IMR-90 (cell line): ENCODE measurements around the gene RGL4. TPM values are rescaled to one million over a fixed set of nuclear protein-coding genes. Genes with fewer than 3 reads are reported as not detected.
A peak's percentile ranks its signal among the peaks of the same experiment; 100 is the strongest.

Experiments used
- ATAC-seq: fragments of 200-7000 bp; cut with Tn5 transposase; 2 replicates; pipeline ENCODE4 v1.9.1; 2020; ENCODE audit warnings: low read depth, mild to moderate bottlenecking, moderate library complexity
- BruUV-seq: library from RNA; stranded (reverse); fragments of 400-500 nt; replicated peaks from 2 replicates; lab custom pipeline; 2021; lab: Mats Ljungman, UMichigan
- CTCF ChIA-PET: fragments of 300-600 bp; formaldehyde crosslinking; extraction: SDS; loops from one replicate; lab custom pipeline; 2021; ENCODE audit warnings: antibody characterized with exemption; lab: Yijun Ruan, JAX
- POLR2A ChIA-PET: fragments of 300-600 bp; sonication (Branson Sonifier 250); formaldehyde crosslinking; loops from one replicate; lab custom pipeline; 2022; ENCODE audit warnings: antibody characterized with exemption; ENCODE audit not compliant: unreplicated experiment; lab: Charles Lee
- DNase-seq: peaks from one replicate; pipeline ENCODE4 v3.0.0; 2013
- H2AFZ ChIP-seq: replicated peaks from 2 replicates; pipeline ENCODE3; 2013; ENCODE audit warnings: low read length, mild to moderate bottlenecking; ENCODE audit not compliant: poor library complexity
- H2AK5ac ChIP-seq: 2 replicates; pipeline ENCODE4 v1.6.1; 2013; ENCODE audit warnings: low read depth, low read length, inconsistent platforms
- H2AK9ac ChIP-seq: replicated peaks from 2 replicates; pipeline ENCODE3; 2013; ENCODE audit warnings: mild to moderate bottlenecking, low read depth, low read length, moderate library complexity; ENCODE audit not compliant: poor library complexity
- H2BK120ac ChIP-seq: 2 replicates; pipeline ENCODE4 v1.6.1; 2013; ENCODE audit warnings: low read depth, low read length, inconsistent platforms
- H2BK15ac ChIP-seq: 3 replicates; pipeline ENCODE4 v1.6.1; 2013; ENCODE audit warnings: low read depth, low read length, inconsistent platforms
- H2BK20ac ChIP-seq: 2 replicates; pipeline ENCODE4 v1.6.1; 2013; ENCODE audit warnings: low read depth, mild to moderate bottlenecking, inconsistent platforms, low read length, moderate library complexity
- H2BK5ac ChIP-seq: 2 replicates; pipeline ENCODE4 v1.6.1; 2013; ENCODE audit warnings: mild to moderate bottlenecking, low read depth, low read length, inconsistent platforms; ENCODE audit not compliant: poor library complexity, severe bottlenecking
- H3K14ac ChIP-seq: replicated peaks from 2 replicates; pipeline ENCODE4 v1.6.1; 2013; ENCODE audit warnings: low read depth, low read length, inconsistent platforms
- H3K18ac ChIP-seq: 2 replicates; pipeline ENCODE4 v1.6.1; 2013; ENCODE audit warnings: low read depth, low read length, control low read depth
- H3K23ac ChIP-seq: 2 replicates; pipeline ENCODE4 v1.6.1; 2013; ENCODE audit warnings: low read depth, low read length, inconsistent platforms
- H3K27ac ChIP-seq: 2 replicates; pipeline ENCODE4 v1.5.1; 2013; ENCODE audit warnings: mild to moderate bottlenecking, control low read depth, low read length; ENCODE audit not compliant: insufficient read depth
- H3K27me3 ChIP-seq: 2 replicates; pipeline ENCODE4 v1.6.1; 2013; ENCODE audit warnings: low read length; ENCODE audit not compliant: control insufficient read depth, insufficient read depth
- H3K36me3 ChIP-seq: 2 replicates; pipeline ENCODE4 v1.6.1; 2013; ENCODE audit warnings: low read length, mixed read lengths; ENCODE audit not compliant: control insufficient read depth, insufficient read depth
- H3K4ac ChIP-seq: 2 replicates; pipeline ENCODE4 v1.6.1; 2013; ENCODE audit warnings: low read depth, low read length, inconsistent platforms
- H3K4me1 ChIP-seq: 2 replicates; pipeline ENCODE4 v1.6.1; 2013; ENCODE audit warnings: low read length, mixed read lengths; ENCODE audit not compliant: control insufficient read depth, insufficient read depth
- H3K4me2 ChIP-seq: 2 replicates; pipeline ENCODE4 v1.6.1; 2013; ENCODE audit warnings: low read depth, mild to moderate bottlenecking, control low read depth, low read length, moderate library complexity
- H3K4me3 ChIP-seq: 2 replicates; pipeline ENCODE4 v1.5.1; 2013; ENCODE audit warnings: low read depth, mild to moderate bottlenecking, control low read depth, low read length, moderate library complexity; ENCODE audit not compliant: insufficient read depth
- H3K56ac ChIP-seq: 2 replicates; pipeline ENCODE4 v1.6.1; 2013; ENCODE audit warnings: low read length, inconsistent platforms; ENCODE audit not compliant: insufficient read depth; ENCODE audit errors: extremely low read depth
- H3K79me1 ChIP-seq, 2 experiments: 2 replicates each; pipeline ENCODE4 v1.6.1; 2013; ENCODE audit warnings: low read length in 2 of 2, inconsistent platforms in 1 of 2, low read depth in 1 of 2
- H3K9ac ChIP-seq: 2 replicates; pipeline ENCODE4 v1.6.1; 2013; ENCODE audit warnings: low read depth, low read length, control low read depth
- H3K9me1 ChIP-seq: 2 replicates; pipeline ENCODE4 v1.6.1; 2013; ENCODE audit warnings: low read length, inconsistent platforms; ENCODE audit not compliant: insufficient read depth
- H3K9me3 ChIP-seq: 2 replicates; pipeline ENCODE4 v1.6.1; 2013; ENCODE audit warnings: low read length; ENCODE audit not compliant: control insufficient read depth, insufficient read depth
- H4K20me1 ChIP-seq: 2 replicates; pipeline ENCODE4 v1.6.1; 2013; ENCODE audit warnings: low read length, inconsistent platforms; ENCODE audit not compliant: insufficient read depth
- H4K5ac ChIP-seq: 2 replicates; pipeline ENCODE4 v1.6.1; 2013; ENCODE audit warnings: mild to moderate bottlenecking, low read depth, low read length, control low read depth
- H4K8ac ChIP-seq, 2 experiments: 2 replicates each; pipeline ENCODE4 v1.6.1; 2013; ENCODE audit warnings: low read depth in 2 of 2, low read length in 2 of 2, control low read depth in 1 of 2, inconsistent platforms in 1 of 2
- H4K91ac ChIP-seq: 2 replicates; pipeline ENCODE4 v1.6.1; 2013; ENCODE audit warnings: low read depth, low read length, inconsistent platforms; ENCODE audit not compliant: insufficient read depth
- POLR2A ChIP-seq: IDR thresholded peaks from 2 replicates; pipeline ENCODE4 v1.6.1; 2012; ENCODE audit warnings: mild to moderate bottlenecking, low read depth, low read length
- WGBS, 2 experiments: methylation state at CpG; one replicate each; pipeline versions ENCODE4 v1.1.5 to v1.1.7; 2013; ENCODE audit warnings: missing lambda C conversion rate in 2 of 2; ENCODE audit not compliant: insufficient read length in 1 of 2; ENCODE audit errors: extremely low coverage in 2 of 2; 5-methylcytosine and 5-hydroxymethylcytosine counted together
- dilution Hi-C: fragments of 300-500 bp; cut with HindIII; formaldehyde crosslinking; loops from one replicate; pipeline ENCODE4 v1.14.3; 2018; ENCODE audit warnings: low sequenced_read_pairs; ENCODE audit not compliant: unreplicated experiment
- in situ Hi-C: fragments of 300-500 bp; cut with MboI; formaldehyde crosslinking; loops from 3 replicates; pipeline ENCODE4 v1.14.3; 2019; ENCODE audit warnings: low sequenced_read_pairs, inconsistent platforms, mixed read lengths
- intact Hi-C: fragments of 100-400 bp; cut with micrococcal nuclease; formaldehyde crosslinking; loops from 2 replicates; pipeline ENCODE4 v1.10.0; 2022
- polyA plus RNA-seq, 3 experiments: library from polyadenylated mRNA; depleted of rRNA; stranded (reverse); fragments of >200 nt; gene quantifications; 2 replicates each; pipeline ENCODE4 v1.2.3, GENCODE V29; 2012; ENCODE audit warnings: low replicate concordance in 1 of 3
- total RNA-seq: library from RNA; depleted of rRNA; stranded (reverse); fragments of >200 nt; gene quantifications from 2 replicates; pipeline ENCODE4 v1.2.3, GENCODE V29; 2012

Gene RGL4
- total and polyA plus RNA-seq, 2 of the 4 experiments (the other 2 are of a cell fraction) = not detected

GRCh38 chr22:23709107-23709506, 18.3 kb downstream of the RGL4 start:
- no peak overlapping the region for H2BK120ac ChIP-seq
- H3K56ac ChIP-seq = no peak overlapping the region
- no peaks in the 10 kb centered on the region for H3K9me3 ChIP-seq
- peaks cover 45% of the 10 kb centered on the region for H3K36me3 ChIP-seq
- BruUV-seq = no TSS peak
- H3K18ac ChIP-seq = no peak overlapping the region
- in situ Hi-C loops (no loop called here), dilution Hi-C loops (no loop called here), intact Hi-C loops (no loop called here)
- no peaks in the 10 kb centered on the region for H4K20me1 ChIP-seq
- no peak overlapping the region for H2BK15ac ChIP-seq
- no peak for TF ChIP-seq POLR2A
- no peak overlapping the region for H2AK5ac ChIP-seq
- H3K4me3 ChIP-seq = no peak overlapping the region
- peaks cover 11% of the 10 kb centered on the region for H3K9me1 ChIP-seq
- H4K91ac ChIP-seq = no peak overlapping the region
- CTCF ChIA-PET = no interaction called here
- no peak overlapping the region for H2BK5ac ChIP-seq
- no peak overlapping the region for H3K4me2 ChIP-seq
- WGBS, 2 experiments = no CpG with 5 or more reads among the region's 2 CpGs
- H3K4me1 ChIP-seq = no peaks in the 10 kb centered on the region; the same call in 1 of the 2 replicates
- no peak overlapping the region for H2AK9ac ChIP-seq
- H2BK20ac ChIP-seq = no peak overlapping the region
- no peak overlapping the region for H3K14ac ChIP-seq
- H3K27ac ChIP-seq = no peak overlapping the region
- H4K8ac ChIP-seq = no peak overlapping the region
- no peaks in the 10 kb centered on the region for H3K27me3 ChIP-seq
- DNase-seq = peak; percentile 59
- no peak overlapping the region for H3K23ac ChIP-seq
- H2AFZ ChIP-seq = no peak overlapping the region
- no peak overlapping the region for H3K4ac ChIP-seq
- H3K79me1 ChIP-seq = peaks cover 22% of the 10 kb centered on the region in 2 experiments
- no peak overlapping the region for H3K9ac ChIP-seq
- ATAC-seq = peak; percentile 86
- POLR2A ChIA-PET = no interaction called here
- H4K5ac ChIP-seq = no peak overlapping the region
